Measurements from ENCODE around the gene ERMAP.

The ERMAP gene

GRCh38 chr1:42873670-42874069, 56.7 kb downstream of the ERMAP start:
- DNase-seq (ENCODE audit: extremely low read depth, low read depth), result no peak
- no peak overlapping the region for H3K4me3 ChIP-seq (replicated peaks; ENCODE audit: low read depth, low read length)
- TF ChIP-seq CTCF (IDR thresholded peaks at IDR 0.05; ENCODE audit: low read depth, low read length, missing control alignments), result no peak

- TF ChIP-seq CTCF (IDR thresholded peaks at IDR 0.05; ENCODE audit: low read depth, low read length, missing control alignments), result no peak
- no peak for DNase-seq (ENCODE audit: extremely low read depth, low read depth)
- no peak overlapping the region for H3K4me3 ChIP-seq (replicated peaks; ENCODE audit: low read depth, low read length)
Observed at GRCh38 chr1:42876009-42876408, 59.1 kb downstream of the ERMAP start.

- DNase-seq (ENCODE audit: extremely low read depth, low read depth), result no peak
- TF ChIP-seq CTCF (IDR thresholded peaks at IDR 0.05; ENCODE audit: low read depth, low read length, missing control alignments), result no peak
- no peak overlapping the region for H3K4me3 ChIP-seq (replicated peaks; ENCODE audit: low read depth, low read length)
Observed at GRCh38 chr1:42877380-42877779, 60.5 kb downstream of the ERMAP start.

- no peak for TF ChIP-seq CTCF (IDR thresholded peaks at IDR 0.05; ENCODE audit: low read depth, low read length, missing control alignments)
- DNase-seq (ENCODE audit: extremely low read depth, low read depth), result no peak
- H3K4me3 ChIP-seq (replicated peaks; ENCODE audit: low read depth, low read length), result no peak overlapping the region
Observed at GRCh38 chr1:42880384-42880783, 63.5 kb downstream of the ERMAP start.

- TF ChIP-seq CTCF (IDR thresholded peaks at IDR 0.05; ENCODE audit: low read depth, low read length, missing control alignments), result no peak
- DNase-seq (ENCODE audit: extremely low read depth, low read depth), result no peak
- H3K4me3 ChIP-seq (replicated peaks; ENCODE audit: low read depth, low read length), result no peak overlapping the region
Observed at GRCh38 chr1:42886046-42886739, 69.3 kb downstream of the ERMAP start.

GRCh38 chr1:42886800-42887199, 69.9 kb downstream of the ERMAP start:
- no peak for TF ChIP-seq CTCF (IDR thresholded peaks at IDR 0.05; ENCODE audit: low read depth, low read length, missing control alignments)
- H3K4me3 ChIP-seq (replicated peaks; ENCODE audit: low read depth, low read length), result no peak overlapping the region
- no peak for DNase-seq (ENCODE audit: extremely low read depth, low read depth)

- H3K4me3 ChIP-seq (replicated peaks; ENCODE audit: low read depth, low read length), result no peak overlapping the region
- TF ChIP-seq CTCF (IDR thresholded peaks at IDR 0.05; ENCODE audit: low read depth, low read length, missing control alignments), result no peak
- DNase-seq (ENCODE audit: extremely low read depth, low read depth), result no peak
Observed at GRCh38 chr1:42887366-42887765, 70.4 kb downstream of the ERMAP start.
